Measurements from ENCODE around the gene KLF11. TPM values are rescaled to one million over a fixed set of nuclear protein-coding genes. Genes with fewer than 3 reads are reported as not detected.

The KLF11 gene
- total RNA-seq, 1 experiment from 2014 or later = 21.0 TPM

DNA sequence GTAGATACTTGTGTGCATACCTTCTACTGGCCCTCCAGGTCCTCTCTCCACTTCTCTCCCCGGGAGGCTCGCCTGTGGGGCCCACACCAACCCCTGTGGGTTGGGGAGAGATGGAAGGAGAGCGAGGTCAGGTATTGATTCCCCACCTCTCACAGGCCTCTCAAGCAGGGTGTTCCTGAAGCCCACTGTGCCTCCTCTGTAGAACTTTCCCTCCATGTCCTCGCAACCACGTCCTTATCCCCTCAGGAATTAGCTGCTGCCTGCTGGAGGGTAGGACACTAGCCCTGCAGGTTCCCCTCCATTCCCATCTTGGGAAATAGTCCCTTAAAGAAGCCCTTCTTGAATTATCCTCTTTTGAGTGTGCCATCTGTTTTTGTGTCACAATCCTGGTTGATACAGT, 38.9 kb upstream of the KLF11 start:
- TF ChIP-seq, protein P1, sequence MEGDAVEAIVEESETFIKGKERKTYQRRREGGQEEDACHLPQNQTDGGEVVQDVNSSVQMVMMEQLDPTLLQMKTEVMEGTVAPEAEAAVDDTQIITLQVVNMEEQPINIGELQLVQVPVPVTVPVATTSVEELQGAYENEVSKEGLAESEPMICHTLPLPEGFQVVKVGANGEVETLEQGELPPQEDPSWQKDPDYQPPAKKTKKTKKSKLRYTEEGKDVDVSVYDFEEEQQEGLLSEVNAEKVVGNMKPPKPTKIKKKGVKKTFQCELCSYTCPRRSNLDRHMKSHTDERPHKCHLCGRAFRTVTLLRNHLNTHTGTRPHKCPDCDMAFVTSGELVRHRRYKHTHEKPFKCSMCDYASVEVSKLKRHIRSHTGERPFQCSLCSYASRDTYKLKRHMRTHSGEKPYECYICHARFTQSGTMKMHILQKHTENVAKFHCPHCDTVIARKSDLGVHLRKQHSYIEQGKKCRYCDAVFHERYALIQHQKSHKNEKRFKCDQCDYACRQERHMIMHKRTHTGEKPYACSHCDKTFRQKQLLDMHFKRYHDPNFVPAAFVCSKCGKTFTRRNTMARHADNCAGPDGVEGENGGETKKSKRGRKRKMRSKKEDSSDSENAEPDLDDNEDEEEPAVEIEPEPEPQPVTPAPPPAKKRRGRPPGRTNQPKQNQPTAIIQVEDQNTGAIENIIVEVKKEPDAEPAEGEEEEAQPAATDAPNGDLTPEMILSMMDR (IDR thresholded peaks at IDR 0.05; ENCODE audit: insufficient read depth in 1 of 2, low read depth in 1 of 2, low read length in 1 of 2, severe bottlenecking in 1 of 2, unreplicated experiment in 1 of 2) = no peak
- BruUV-seq (replicated peaks) = no TSS peak
- Histone ChIP-seq H3K27me3 (replicated peaks; ENCODE audit: control insufficient read depth, insufficient read depth, low read length) (no peaks in the 10 kb centered on the region), H3K9me3 (no peaks in the 10 kb centered on the region), H3K36me3 (ENCODE audit: control insufficient read depth, insufficient read depth, low read length) (no peaks in the 10 kb centered on the region; the same call in 1 of the 2 replicates), H3K4me3 (ENCODE audit: low read depth, low read length) (no peak overlapping the region), H3K4me1 (no peaks in the 10 kb centered on the region)
- Mint-ChIP-seq H3K9me3 (ENCODE audit: unreplicated experiment) (no peaks in the 10 kb centered on the region), H3K27me3 (ENCODE audit: insufficient read depth, unreplicated experiment) (no peaks in the 10 kb centered on the region), H3K4me3 (ENCODE audit: unreplicated experiment) (no peak overlapping the region), H3K36me3 (ENCODE audit: insufficient read depth, unreplicated experiment) (no peaks in the 10 kb centered on the region), H3K27ac (ENCODE audit: unreplicated experiment) (no peak overlapping the region), H3K4me1 (ENCODE audit: low read depth, unreplicated experiment) (no peaks in the 10 kb centered on the region)
- CTCF ChIA-PET = no interaction called here
- DNase-seq = no peak
- intact Hi-C loops (cut with micrococcal nuclease; ENCODE audit: unreplicated experiment) = no loop called here
- POLR2A ChIA-PET = no interaction called here

DNA sequence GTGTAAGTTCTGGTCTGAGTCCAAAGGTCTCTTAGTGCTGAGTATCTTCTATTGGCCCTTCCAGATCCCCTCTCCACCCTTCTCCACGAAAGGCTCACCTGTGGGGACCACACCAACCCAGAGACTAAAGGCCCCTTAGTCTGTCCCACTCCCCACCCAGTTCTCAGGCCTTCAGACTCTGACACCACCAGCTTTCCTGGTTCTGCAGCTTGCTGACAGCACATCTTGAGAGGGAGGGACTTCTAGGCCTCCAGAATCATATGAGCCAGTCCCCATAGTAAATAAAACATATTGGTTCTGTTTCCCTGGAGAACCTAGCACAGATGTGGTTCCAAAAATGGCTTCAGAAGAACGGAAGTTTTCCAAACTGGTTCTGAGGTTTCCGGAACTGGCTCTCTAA, 38.5 kb upstream of the KLF11 start:
- no peak for DNase-seq
- Mint-ChIP-seq H3K27ac (ENCODE audit: unreplicated experiment) (no peak overlapping the region), H3K4me1 (ENCODE audit: low read depth, unreplicated experiment) (no peaks in the 10 kb centered on the region), H3K36me3 (ENCODE audit: insufficient read depth, unreplicated experiment) (no peaks in the 10 kb centered on the region), H3K9me3 (ENCODE audit: unreplicated experiment) (no peaks in the 10 kb centered on the region), H3K4me3 (ENCODE audit: unreplicated experiment) (no peak overlapping the region), H3K27me3 (ENCODE audit: insufficient read depth, unreplicated experiment) (no peaks in the 10 kb centered on the region)
- Histone ChIP-seq H3K4me3 (ENCODE audit: low read depth, low read length) (no peak overlapping the region), H3K27me3 (replicated peaks; ENCODE audit: control insufficient read depth, insufficient read depth, low read length) (no peaks in the 10 kb centered on the region), H3K36me3 (ENCODE audit: control insufficient read depth, insufficient read depth, low read length) (no peaks in the 10 kb centered on the region; the same call in 1 of the 2 replicates), H3K9me3 (no peaks in the 10 kb centered on the region), H3K4me1 (no peaks in the 10 kb centered on the region)
- TF ChIP-seq, protein P1 (IDR thresholded peaks at IDR 0.05; ENCODE audit: insufficient read depth in 1 of 2, low read depth in 1 of 2, low read length in 1 of 2, severe bottlenecking in 1 of 2, unreplicated experiment in 1 of 2) = no peak
- no TSS peak for BruUV-seq (replicated peaks)
- POLR2A ChIA-PET = no interaction called here
- intact Hi-C loops (cut with micrococcal nuclease; ENCODE audit: unreplicated experiment) = no loop called here
- CTCF ChIA-PET = no interaction called here

DNA sequence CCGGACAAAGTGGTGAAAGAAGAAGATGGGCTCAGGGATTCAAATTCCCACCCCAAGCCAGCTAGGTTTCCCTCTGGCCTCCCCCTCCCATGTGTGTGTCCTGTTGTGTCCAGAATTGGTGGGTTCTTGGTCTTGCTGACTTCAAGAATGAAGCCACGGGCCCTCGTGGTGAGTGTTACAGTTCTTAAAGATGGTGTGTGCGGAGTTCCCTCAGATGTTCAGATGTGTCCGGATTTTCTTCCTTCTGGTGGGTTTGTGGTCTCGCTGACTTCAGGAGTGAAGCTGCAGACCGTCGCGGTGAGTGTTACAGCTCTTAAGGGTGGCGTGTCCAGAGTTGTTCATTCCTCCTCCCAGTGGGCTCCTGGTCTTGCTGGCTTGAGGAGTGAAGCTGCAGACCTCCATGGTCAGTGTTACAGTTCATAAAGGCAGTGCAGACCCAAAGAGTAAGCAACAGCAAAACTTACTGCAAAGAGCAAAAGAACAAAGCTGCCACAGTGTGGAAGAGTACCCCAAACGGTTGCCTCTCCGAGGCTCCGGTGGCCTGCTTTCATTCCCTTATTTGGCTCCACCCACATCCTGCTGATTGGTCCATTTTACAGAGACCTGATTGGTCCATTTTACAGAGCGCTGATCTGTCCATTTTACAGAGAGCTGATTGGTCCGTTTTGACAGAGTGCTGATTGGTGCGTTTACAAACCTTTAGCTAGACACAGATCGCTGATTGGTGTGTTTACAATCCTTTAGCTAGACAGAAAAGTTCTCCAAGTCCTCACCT, 37.7 kb upstream of the KLF11 start:
- no peaks in the 10 kb centered on the region for H3K36me3 Mint-ChIP-seq (ENCODE audit: insufficient read depth, unreplicated experiment)
- no peak overlapping the region for H3K4me3 Mint-ChIP-seq (ENCODE audit: unreplicated experiment)
- no peaks in the 10 kb centered on the region; the same call in 1 of the 2 replicates for H3K36me3 ChIP-seq (ENCODE audit: control insufficient read depth, insufficient read depth, low read length)
- POLR2A ChIA-PET = no interaction called here
- TF ChIP-seq, protein P1 (IDR thresholded peaks at IDR 0.05; ENCODE audit: insufficient read depth in 1 of 2, low read depth in 1 of 2, low read length in 1 of 2, severe bottlenecking in 1 of 2, unreplicated experiment in 1 of 2) = no peak
- H3K27ac Mint-ChIP-seq (ENCODE audit: unreplicated experiment) = no peak overlapping the region
- H3K4me3 ChIP-seq (ENCODE audit: low read depth, low read length) = no peak overlapping the region
- DNase-seq = no peak
- no peaks in the 10 kb centered on the region for H3K27me3 Mint-ChIP-seq (ENCODE audit: insufficient read depth, unreplicated experiment)
- H3K27me3 ChIP-seq (replicated peaks; ENCODE audit: control insufficient read depth, insufficient read depth, low read length) = no peaks in the 10 kb centered on the region
- no peaks in the 10 kb centered on the region for H3K9me3 Mint-ChIP-seq (ENCODE audit: unreplicated experiment)
- H3K4me1 ChIP-seq = no peaks in the 10 kb centered on the region
- CTCF ChIA-PET = interaction anchor here (1.0 to 1.2 kb wide), 2 partner anchors 22 to 92 kb away, joined by 3 to 4 read pairs; no protein-coding TSS in a partner anchor
- no TSS peak for BruUV-seq (replicated peaks)
- intact Hi-C loops (cut with micrococcal nuclease; ENCODE audit: unreplicated experiment) = no loop called here
- H3K4me1 Mint-ChIP-seq (ENCODE audit: low read depth, unreplicated experiment) = no peaks in the 10 kb centered on the region
- no peaks in the 10 kb centered on the region for H3K9me3 ChIP-seq

All from Caco-2 (cell line).